K562 (cell line): Measurements from ENCODE around the gene NTS. TPM values are rescaled to one million over a fixed set of nuclear protein-coding genes. Genes with fewer than 3 reads are reported as not detected.

ENCODE experiments used
- ATAC-seq: fragments of 200-7000 bp; cut with Tn5 transposase; 3 replicates; pipeline ENCODE4 v1.9.1; 2020; ENCODE audit warnings: moderate library complexity
- BruUV-seq: library from RNA; stranded (reverse); fragments of 400-500 nt; replicated peaks from 2 replicates; lab custom pipeline; 2021; lab: Mats Ljungman, UMichigan
- CTCF ChIA-PET: fragments of 300-600 bp; formaldehyde crosslinking; extraction: SDS; loops from one replicate; lab custom pipeline; 2021; ENCODE audit warnings: low intra/inter-chr PET ratio; lab: Yijun Ruan, JAX
- POLR2A ChIA-PET: fragments of 300-600, 350-650 bp; sonication (Branson Sonifier 250); formaldehyde crosslinking; extraction: SDS; loops from one replicate; lab custom pipeline; 2021; ENCODE audit warnings: antibody characterized with exemption, inconsistent platforms; lab: Yijun Ruan, JAX
- DNase-seq, 4 experiments: peaks; one replicate each; pipeline versions ENCODE4 v3.0.0 to v3.0.0-alpha.2; 2011 to 2018; ENCODE audit warnings: low spot score in 3 of 4, mixed read lengths in 3 of 4; ENCODE audit errors: extremely low read depth in 1 of 4
- FAIRE-seq: peaks from 2 replicates; lab custom pipeline; 2011; peaks lifted over from hg19 to GRCh38; lab: Jason Lieb, UNC
- H2AFZ ChIP-seq: 2 replicates; pipeline ENCODE4 v1.6.0; 2011; ENCODE audit warnings: low read depth, low read length, control low read depth, inconsistent platforms
- H3K27ac ChIP-seq: fragments of 200-600 bp; 3 replicates; pipeline ENCODE4 v1.8.0; 2011; ENCODE audit warnings: low read depth, mild to moderate bottlenecking, control low read depth, inconsistent platforms, low read length, moderate library complexity, mixed read lengths; ENCODE audit errors: extremely low read depth
- H3K27me3 ChIP-seq, 2 experiments: fragments of 300-600 bp in 1 of 2; 2 replicates in 1 of 2; 3 replicates in 1 of 2; pipeline versions ENCODE4 v1.6.0 to v1.8.0; 2011; ENCODE audit warnings: inconsistent platforms in 2 of 2, low read length in 2 of 2, mild to moderate bottlenecking in 1 of 2, mixed read lengths in 1 of 2, moderate library complexity in 1 of 2; ENCODE audit not compliant: control insufficient read depth in 2 of 2, insufficient read depth in 2 of 2
- H3K36me3 ChIP-seq: fragments of 300-600 bp; 3 replicates; pipeline ENCODE4 v1.8.0; 2011; ENCODE audit warnings: mild to moderate bottlenecking, low read length, inconsistent platforms; ENCODE audit not compliant: control insufficient read depth, insufficient read depth
- H3K4me1 ChIP-seq, 2 experiments: fragments of 200-600 bp in 1 of 2; replicated peaks in 1 of 2; 2 replicates in 1 of 2; 3 replicates in 1 of 2; pipeline versions ENCODE4 v1.5.1 to v1.8.0; 2011; ENCODE audit warnings: inconsistent platforms in 2 of 2, low read length in 2 of 2, mild to moderate bottlenecking in 1 of 2, mixed read lengths in 1 of 2, moderate library complexity in 1 of 2; ENCODE audit not compliant: control insufficient read depth in 2 of 2, insufficient read depth in 2 of 2
- H3K4me2 ChIP-seq: 2 replicates; pipeline ENCODE4 v1.6.1; 2011; ENCODE audit warnings: low read length, control low read depth, inconsistent platforms, mixed read lengths; ENCODE audit not compliant: insufficient read depth
- H3K4me3 ChIP-seq: fragments of 200-600 bp; sonication (generic), shearing (Covaris generic); 2 replicates; pipeline ENCODE4 v1.5.1; 2016; ENCODE audit warnings: control low read depth, inconsistent platforms
- H3K79me2 ChIP-seq: fragments of 200-600 bp; 3 replicates; pipeline ENCODE4 v1.8.0; 2011; ENCODE audit warnings: low read length, inconsistent platforms; ENCODE audit not compliant: control insufficient read depth, insufficient read depth
- H3K9ac ChIP-seq, 2 experiments: 2 replicates each; pipeline versions ENCODE4 v1.6.0 to v1.6.1; 2011; ENCODE audit warnings: low read depth in 2 of 2, low read length in 2 of 2, control low read depth in 1 of 2, inconsistent platforms in 1 of 2, mild to moderate bottlenecking in 1 of 2, mixed read lengths in 1 of 2; ENCODE audit not compliant: insufficient read depth in 1 of 2
- H3K9me1 ChIP-seq: one replicate; pipeline ENCODE4 v1.6.0; 2011; ENCODE audit warnings: inconsistent platforms, mild to moderate bottlenecking, low read length, moderate library complexity; ENCODE audit not compliant: control insufficient read depth, insufficient read depth
- H3K9me3 ChIP-seq: replicated peaks from 2 replicates; pipeline ENCODE4 v1.5.1; 2011; ENCODE audit warnings: low read depth, low read length, inconsistent platforms; ENCODE audit not compliant: control insufficient read depth, insufficient read depth
- H4K20me1 ChIP-seq: replicated peaks from 2 replicates; pipeline ENCODE4 v1.6.1; 2011; ENCODE audit warnings: low read length, inconsistent platforms, mixed read lengths; ENCODE audit not compliant: control insufficient read depth, insufficient read depth
- BHLHE40 ChIP-seq: IDR thresholded peaks from 2 replicates; pipeline ENCODE4 v1.6.1; 2011; ENCODE audit warnings: low read length, improper control_type of control experiment
- ELF4 ChIP-seq: fragments of 450-650 bp; formaldehyde crosslinking; IDR thresholded peaks from 2 replicates; pipeline ENCODE4 v1.4.0; 2022; ENCODE audit warnings: missing genetic modification characterization
- HOXB6 ChIP-seq: fragments of 250-450 bp; sonication (Bioruptor Pico); IDR thresholded peaks from 2 replicates; pipeline ENCODE4 v1.5.1; 2022; ENCODE audit warnings: mild to moderate bottlenecking, borderline replicate concordance
- HSF4 ChIP-seq: fragments of 250-450 bp; sonication (Bioruptor Pico); IDR thresholded peaks from 2 replicates; pipeline ENCODE4 v2.1.2; 2022; ENCODE audit warnings: mild to moderate bottlenecking, moderate library complexity, borderline replicate concordance
- KDM1A ChIP-seq, 2 experiments: fragments of 450-650 bp; IDR thresholded peaks; 2 replicates each; pipeline ENCODE4 v1.6.1; 2016; ENCODE audit warnings: mild to moderate bottlenecking in 2 of 2
- MECOM ChIP-seq: fragments of 250-450 bp; sonication (Bioruptor Pico); IDR thresholded peaks from 2 replicates; pipeline ENCODE4 v1.8.0; 2022; ENCODE audit warnings: inconsistent platforms
- NR3C1 ChIP-seq: sonication (generic); formaldehyde crosslinking; IDR thresholded peaks from 2 replicates; pipeline ENCODE4 v1.8.1; 2022; ENCODE audit warnings: missing genetic modification reagents
- PHF21A ChIP-seq: fragments of 450-650 bp; IDR thresholded peaks from 2 replicates; pipeline ENCODE4 v1.6.1; 2017; ENCODE audit warnings: low read depth, borderline replicate concordance
- PHF8 ChIP-seq: fragments of 200-600 bp; sonication (generic); IDR thresholded peaks from 2 replicates; pipeline ENCODE4 v1.6.1; 2012; ENCODE audit warnings: mixed run types, mild to moderate bottlenecking, inconsistent platforms, low read length, moderate library complexity, borderline replicate concordance
- POLR2B ChIP-seq: fragments of 450-650 bp; IDR thresholded peaks from 2 replicates; pipeline ENCODE4 v1.6.1; 2018; ENCODE audit warnings: low read depth; ENCODE audit not compliant: partially characterized antibody
- SLC30A9 ChIP-seq: fragments of 250-450 bp; sonication (Bioruptor Pico); IDR thresholded peaks from 2 replicates; pipeline ENCODE4 v1.8.0; 2022; ENCODE audit warnings: mild to moderate bottlenecking, moderate library complexity
- TBL1XR1 ChIP-seq, 2 experiments: IDR thresholded peaks; 2 replicates each; pipeline ENCODE4 v1.6.1; 2012; ENCODE audit warnings: improper control_type of control experiment in 2 of 2, low read length in 2 of 2, mild to moderate bottlenecking in 1 of 2
- TCF7L2 ChIP-seq: fragments of 150-350 bp; IDR thresholded peaks from 2 replicates; pipeline ENCODE4 v1.6.1; 2016; ENCODE audit warnings: low read depth, mild to moderate bottlenecking, low read length, moderate library complexity
- U2AF2 ChIP-seq: fragments of 200-400 bp; formaldehyde crosslinking; optimal IDR thresholded peaks from 2 replicates; pipeline ENCODE3; 2017; ENCODE audit warnings: low read depth, mild to moderate bottlenecking, low read length
- in situ Hi-C: fragments of 300-500 bp; cut with MboI; formaldehyde crosslinking; loops from 4 replicates; pipeline ENCODE4 v1.15.0; 2018; ENCODE audit warnings: inconsistent platforms, mixed read lengths
- intact Hi-C: fragments of 100-400 bp; cut with micrococcal nuclease; formaldehyde crosslinking; loops from 2 replicates; pipeline ENCODE4 v1.14.2; 2022
- polyA plus RNA-seq, 8 experiments: library from polyadenylated mRNA; depleted of rRNA in 4 of 8; stranded (reverse) in 5 of 8; unstranded in 3 of 8; fragments of >200 nt; fragmentation: Nextera tagmentation in 2 of 8; fragmentation: Illumina TruSeq in 1 of 8; extraction: Ambion mirVana in 2 of 8; extraction: Trizol in 1 of 8; gene quantifications; 2 replicates each; pipeline versions ENCODE4 v1.2.1 to v1.2.3, GENCODE V29; 2011 to 2014; ENCODE audit warnings: inconsistent platforms in 1 of 8, missing spikeins in 1 of 8
- total RNA-seq, 7 experiments: library from RNA; depleted of rRNA in 6 of 7; stranded (reverse); fragments of >200 nt in 6 of 7; fragmentation: Illumina TruSeq in 2 of 7; extraction: Trizol in 2 of 7; gene quantifications; 2 replicates each; pipeline versions ENCODE4 v1.2.1 to v1.2.3, GENCODE V29; 2011 to 2021; ENCODE audit warnings: low replicate concordance in 1 of 7
- TF ChIP-seq, protein P1 (sequence below), 2 experiments: fragments of 250-450 bp in 1 of 2; fragments of 450-650 bp in 1 of 2; sonication (Bioruptor Pico) in 1 of 2; IDR thresholded peaks; 2 replicates each; pipeline versions ENCODE4 v1.6.1 to v1.8.0; 2016 to 2021; ENCODE audit warnings: mild to moderate bottlenecking in 2 of 2, moderate library complexity in 2 of 2, missing compliant biosample characterization in 1 of 2, missing genetic modification characterization in 1 of 2
- TF ChIP-seq, protein P2 (sequence below): fragments of 450-650 bp; IDR thresholded peaks from 2 replicates; pipeline ENCODE4 v1.6.1; 2016; ENCODE audit warnings: low read depth, mild to moderate bottlenecking, moderate library complexity
- TF ChIP-seq, protein P3 (sequence below): sonication (generic); formaldehyde crosslinking; IDR thresholded peaks from 2 replicates; pipeline ENCODE4 v1.8.1; 2023; ENCODE audit warnings: mild to moderate bottlenecking, missing genetic modification reagents
- TF ChIP-seq, protein P4 (sequence below): fragments of 250-450 bp; sonication (Bioruptor Pico); IDR thresholded peaks from 2 replicates; pipeline ENCODE4 v1.8.0; 2021; ENCODE audit warnings: moderate library complexity, mild to moderate bottlenecking, inconsistent platforms
- TF ChIP-seq, protein P5 (sequence below): fragments of 450-650 bp; formaldehyde crosslinking; IDR thresholded peaks from 2 replicates; pipeline ENCODE4 v1.4.0; 2020; ENCODE audit warnings: mild to moderate bottlenecking

NTS gene
- total and polyA plus RNA-seq, 9 of the 15 experiments (the other 6 are each of a cell fraction or from before 2014, with no cell fraction given) = 0.09 to 3.4 (median 0.18) TPM; not detected in 2

DNA sequence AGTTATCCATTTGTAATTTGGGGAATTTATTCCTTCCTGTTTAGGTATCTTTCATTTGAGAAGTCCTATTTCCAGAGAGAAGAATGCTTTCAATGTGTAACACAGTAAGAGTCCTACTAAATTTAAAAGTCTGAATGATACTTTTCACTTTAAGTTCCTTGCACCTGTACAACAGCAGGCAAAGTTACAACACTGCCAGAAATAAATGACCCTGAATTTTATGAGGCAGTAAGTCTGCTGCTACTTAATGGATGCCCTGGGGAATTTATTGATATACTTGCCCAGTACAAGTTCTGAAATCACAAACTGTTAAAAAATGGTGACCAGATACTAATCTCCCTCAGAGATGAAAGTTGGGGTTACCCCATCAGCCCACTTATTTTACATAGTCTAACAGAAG is 53.1 kb downstream of the NTS start:
- FAIRE-seq (no peak), ATAC-seq (no peak)
- CTCF ChIA-PET = no interaction called here
- POLR2A ChIA-PET = no interaction called here
- Histone ChIP-seq H3K79me2 (no peaks in the 10 kb centered on the region), H3K9ac (no peak overlapping the region), H3K9me3 (no peaks in the 10 kb centered on the region)
- no TSS peak for BruUV-seq
- intact Hi-C loops = no loop called here
- TF ChIP-seq, protein P1, sequence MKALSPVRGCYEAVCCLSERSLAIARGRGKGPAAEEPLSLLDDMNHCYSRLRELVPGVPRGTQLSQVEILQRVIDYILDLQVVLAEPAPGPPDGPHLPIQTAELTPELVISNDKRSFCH (CRISPR knock-in tag; IDR thresholded peaks at IDR 0.05) = no peak
- TF ChIP-seq, protein P1 (tag; IDR thresholded peaks at IDR 0.05) = no peak
- no peak for TF ChIP-seq KDM1A (IDR thresholded peaks at IDR 0.05)
- TF ChIP-seq, protein P2, sequence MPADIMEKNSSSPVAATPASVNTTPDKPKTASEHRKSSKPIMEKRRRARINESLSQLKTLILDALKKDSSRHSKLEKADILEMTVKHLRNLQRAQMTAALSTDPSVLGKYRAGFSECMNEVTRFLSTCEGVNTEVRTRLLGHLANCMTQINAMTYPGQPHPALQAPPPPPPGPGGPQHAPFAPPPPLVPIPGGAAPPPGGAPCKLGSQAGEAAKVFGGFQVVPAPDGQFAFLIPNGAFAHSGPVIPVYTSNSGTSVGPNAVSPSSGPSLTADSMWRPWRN = no peak
- no peak for TF ChIP-seq MECOM (CRISPR knock-in tag)
- TF ChIP-seq NR3C1 = no peak
- TF ChIP-seq, protein P3, sequence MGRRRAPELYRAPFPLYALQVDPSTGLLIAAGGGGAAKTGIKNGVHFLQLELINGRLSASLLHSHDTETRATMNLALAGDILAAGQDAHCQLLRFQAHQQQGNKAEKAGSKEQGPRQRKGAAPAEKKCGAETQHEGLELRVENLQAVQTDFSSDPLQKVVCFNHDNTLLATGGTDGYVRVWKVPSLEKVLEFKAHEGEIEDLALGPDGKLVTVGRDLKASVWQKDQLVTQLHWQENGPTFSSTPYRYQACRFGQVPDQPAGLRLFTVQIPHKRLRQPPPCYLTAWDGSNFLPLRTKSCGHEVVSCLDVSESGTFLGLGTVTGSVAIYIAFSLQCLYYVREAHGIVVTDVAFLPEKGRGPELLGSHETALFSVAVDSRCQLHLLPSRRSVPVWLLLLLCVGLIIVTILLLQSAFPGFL = no peak
- TF ChIP-seq, protein P4, sequence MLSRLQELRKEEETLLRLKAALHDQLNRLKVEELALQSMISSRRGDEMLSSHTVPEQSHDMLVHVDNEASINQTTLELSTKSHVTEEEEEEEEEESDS (CRISPR knock-in tag) = no peak
- no peak for TF ChIP-seq HSF4 (CRISPR knock-in tag)
- TF ChIP-seq SLC30A9 (CRISPR knock-in tag) = no peak
- TF ChIP-seq U2AF2 = no peak
- no peak for TF ChIP-seq TBL1XR1 (IDR thresholded peaks at IDR 0.05; ENCODE audit: low read length in 2 of 2)
- TF ChIP-seq TCF7L2 = no peak
- TF ChIP-seq ELF4 (CRISPR knock-in tag) = no peak
- no peak for TF ChIP-seq BHLHE40
- no peak for TF ChIP-seq HOXB6 (CRISPR knock-in tag)
- TF ChIP-seq PHF8 = no peak
- TF ChIP-seq PHF21A = no peak
- no peak for TF ChIP-seq POLR2B
- TF ChIP-seq, protein P5, sequence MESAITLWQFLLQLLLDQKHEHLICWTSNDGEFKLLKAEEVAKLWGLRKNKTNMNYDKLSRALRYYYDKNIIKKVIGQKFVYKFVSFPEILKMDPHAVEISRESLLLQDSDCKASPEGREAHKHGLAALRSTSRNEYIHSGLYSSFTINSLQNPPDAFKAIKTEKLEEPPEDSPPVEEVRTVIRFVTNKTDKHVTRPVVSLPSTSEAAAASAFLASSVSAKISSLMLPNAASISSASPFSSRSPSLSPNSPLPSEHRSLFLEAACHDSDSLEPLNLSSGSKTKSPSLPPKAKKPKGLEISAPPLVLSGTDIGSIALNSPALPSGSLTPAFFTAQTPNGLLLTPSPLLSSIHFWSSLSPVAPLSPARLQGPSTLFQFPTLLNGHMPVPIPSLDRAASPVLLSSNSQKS (CRISPR knock-in tag) = no peak
- TF ChIP-seq, all 486 proteins: peak for 0
- in situ Hi-C loops = no loop called here
- Histone ChIP-seq H3K4me1 (no peaks in the 10 kb centered on the region), H3K27ac (no peak overlapping the region), H3K27me3 (no peaks in the 10 kb centered on the region), H3K4me2 (no peak overlapping the region), H4K20me1 (no peaks in the 10 kb centered on the region), H3K9me1 (no peaks in the 10 kb centered on the region), H3K36me3 (no peaks in the 10 kb centered on the region), H3K4me3 (no peak overlapping the region), H2AFZ (no peak overlapping the region)
- no peak for DNase-seq
